ENCODE data around the gene MIP.

GRCh38 chr12:56462565-56462964 is 8.1 kb upstream of the MIP start:
- TF ChIP-seq CTCF (IDR thresholded peaks at IDR 0.05; ENCODE audit: low read depth, low read length, poor library complexity, severe bottlenecking) (no peak), EZH2phosphoT487 (IDR thresholded peaks at IDR 0.05; ENCODE audit: borderline replicate concordance, low read length) (no peak)
